Measurements from ENCODE around the gene PFKP.

PFKP gene

DNA sequence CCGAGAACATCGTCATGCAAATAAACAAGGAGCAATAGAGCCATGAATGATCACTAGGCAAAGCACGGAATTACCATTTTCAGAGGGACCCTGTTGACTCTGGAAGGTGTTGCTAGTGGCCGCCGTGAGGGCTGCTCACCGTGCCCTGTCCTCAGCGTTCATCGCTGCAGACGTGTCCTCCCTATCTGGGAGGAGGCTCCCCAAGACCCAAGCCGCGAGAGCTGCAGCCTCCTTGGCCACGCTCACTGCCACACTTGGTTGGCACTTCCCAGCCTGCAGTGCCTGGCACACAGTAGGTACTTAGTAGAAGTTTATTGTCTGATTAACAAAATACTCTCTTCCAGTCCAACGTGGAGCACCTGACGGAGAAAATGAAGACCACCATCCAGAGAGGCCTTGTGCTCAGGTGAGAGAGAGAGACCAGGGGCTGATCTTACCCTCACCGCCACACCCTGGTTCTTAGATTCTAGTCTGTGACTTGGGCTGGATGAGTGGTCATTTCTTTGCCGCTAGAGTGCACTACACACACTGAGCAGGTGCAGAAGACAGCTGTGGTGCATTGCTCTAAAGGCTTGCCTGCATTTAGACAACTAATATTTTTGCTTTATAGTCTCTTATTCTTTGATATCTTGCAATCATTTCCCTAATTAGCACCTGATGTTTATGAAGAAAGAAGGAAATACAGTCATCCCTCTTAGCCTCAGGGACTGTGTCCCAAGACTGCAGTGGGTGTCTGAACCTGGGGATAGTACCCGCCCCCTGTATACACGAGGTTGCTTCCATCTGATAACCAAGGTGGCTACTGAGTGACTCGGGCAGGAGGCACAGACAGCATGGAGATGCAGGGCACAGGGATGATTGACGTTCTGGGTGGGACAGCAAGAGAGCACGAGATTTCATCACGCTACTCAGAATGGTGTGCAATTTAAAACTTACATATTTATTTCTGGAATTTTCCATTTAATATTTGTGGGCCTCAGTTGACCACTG, 65.0 kb downstream of the PFKP start:
- ATAC-seq = no peak
- H3K27me3 Mint-ChIP-seq = no peaks in the 10 kb centered on the region
- peaks cover 79% of the 10 kb centered on the region for H3K36me3 Mint-ChIP-seq (ENCODE audit: low read depth)
- no peak overlapping the region for H3K4me3 Mint-ChIP-seq
- H3K4me1 Mint-ChIP-seq = peaks cover 2% of the 10 kb centered on the region
- peak overlapping the region; percentile 60 for H3K27ac Mint-ChIP-seq
- no peaks in the 10 kb centered on the region for H3K9me3 Mint-ChIP-seq
- no peak for DNase-seq

DNA sequence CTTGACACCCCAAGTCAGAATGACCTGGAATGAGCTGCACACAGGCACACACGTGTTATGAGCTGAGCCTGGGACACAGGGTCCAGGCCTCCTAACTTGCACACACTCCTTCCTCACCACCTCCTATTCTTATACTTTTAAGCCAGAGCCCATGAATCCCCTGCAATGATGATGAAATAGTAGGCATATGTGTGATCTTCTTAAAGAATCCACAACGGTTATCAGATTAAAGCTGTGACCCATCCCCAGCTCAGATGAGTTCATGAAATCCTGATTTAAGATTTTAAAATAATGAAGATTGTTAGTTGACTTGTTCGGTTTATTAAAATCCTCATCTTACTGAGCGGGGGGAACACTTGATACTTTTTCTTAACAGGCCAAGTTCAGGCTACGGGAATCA, 66.6 kb downstream of the PFKP start:
- peaks cover 78% of the 10 kb centered on the region for H3K36me3 Mint-ChIP-seq (ENCODE audit: low read depth)
- H3K27me3 Mint-ChIP-seq = no peaks in the 10 kb centered on the region
- H3K27ac Mint-ChIP-seq = peak overlapping the region; percentile 64
- no peaks in the 10 kb centered on the region for H3K9me3 Mint-ChIP-seq
- no peak for ATAC-seq
- peaks cover 2% of the 10 kb centered on the region for H3K4me1 Mint-ChIP-seq
- DNase-seq = no peak
- H3K4me3 Mint-ChIP-seq = no peak overlapping the region

DNA sequence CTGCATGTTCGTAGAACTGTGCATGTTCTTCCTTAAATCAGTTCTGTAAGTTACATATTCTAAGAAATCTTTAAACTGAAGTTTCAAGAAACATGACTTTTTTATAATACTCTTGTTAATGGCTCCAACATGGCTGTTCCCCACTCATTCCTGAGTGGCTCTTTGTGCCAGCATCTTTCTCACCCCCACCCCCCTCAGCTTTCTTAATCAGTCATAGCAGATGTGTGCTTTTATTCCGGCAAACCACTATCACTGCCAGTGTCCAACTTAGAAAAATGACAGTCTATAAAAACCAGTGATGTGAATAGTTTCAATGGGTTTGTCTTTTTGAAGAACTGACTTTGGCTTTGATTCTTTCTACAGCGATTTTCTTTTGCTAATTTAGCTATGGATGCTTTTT, 67.7 kb downstream of the PFKP start:
- no peak overlapping the region for H3K4me3 Mint-ChIP-seq
- H3K36me3 Mint-ChIP-seq (ENCODE audit: low read depth) = peaks cover 77% of the 10 kb centered on the region
- ATAC-seq = no peak
- peak overlapping the region; percentile 42 for H3K27ac Mint-ChIP-seq
- DNase-seq = no peak
- no peaks in the 10 kb centered on the region for H3K27me3 Mint-ChIP-seq
- no peaks in the 10 kb centered on the region for H3K9me3 Mint-ChIP-seq
- no peaks in the 10 kb centered on the region for H3K4me1 Mint-ChIP-seq

DNA sequence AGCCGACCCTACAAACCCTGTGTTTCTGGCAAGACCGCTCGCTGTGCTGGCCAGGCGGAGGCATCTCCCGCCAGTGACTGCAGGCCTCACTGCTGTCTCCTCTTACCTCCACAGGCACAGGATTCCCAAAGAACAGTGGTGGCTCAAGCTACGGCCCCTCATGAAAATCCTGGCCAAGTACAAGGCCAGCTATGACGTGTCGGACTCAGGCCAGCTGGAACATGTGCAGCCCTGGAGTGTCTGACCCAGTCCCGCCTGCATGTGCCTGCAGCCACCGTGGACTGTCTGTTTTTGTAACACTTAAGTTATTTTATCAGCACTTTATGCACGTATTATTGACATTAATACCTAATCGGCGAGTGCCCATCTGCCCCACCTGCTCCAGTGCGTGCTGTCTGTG, 69.0 kb downstream of the PFKP start:
- Mint-ChIP-seq H3K4me3 (no peak overlapping the region), H3K9me3 (no peaks in the 10 kb centered on the region), H3K4me1 (no peaks in the 10 kb centered on the region)

DNA sequence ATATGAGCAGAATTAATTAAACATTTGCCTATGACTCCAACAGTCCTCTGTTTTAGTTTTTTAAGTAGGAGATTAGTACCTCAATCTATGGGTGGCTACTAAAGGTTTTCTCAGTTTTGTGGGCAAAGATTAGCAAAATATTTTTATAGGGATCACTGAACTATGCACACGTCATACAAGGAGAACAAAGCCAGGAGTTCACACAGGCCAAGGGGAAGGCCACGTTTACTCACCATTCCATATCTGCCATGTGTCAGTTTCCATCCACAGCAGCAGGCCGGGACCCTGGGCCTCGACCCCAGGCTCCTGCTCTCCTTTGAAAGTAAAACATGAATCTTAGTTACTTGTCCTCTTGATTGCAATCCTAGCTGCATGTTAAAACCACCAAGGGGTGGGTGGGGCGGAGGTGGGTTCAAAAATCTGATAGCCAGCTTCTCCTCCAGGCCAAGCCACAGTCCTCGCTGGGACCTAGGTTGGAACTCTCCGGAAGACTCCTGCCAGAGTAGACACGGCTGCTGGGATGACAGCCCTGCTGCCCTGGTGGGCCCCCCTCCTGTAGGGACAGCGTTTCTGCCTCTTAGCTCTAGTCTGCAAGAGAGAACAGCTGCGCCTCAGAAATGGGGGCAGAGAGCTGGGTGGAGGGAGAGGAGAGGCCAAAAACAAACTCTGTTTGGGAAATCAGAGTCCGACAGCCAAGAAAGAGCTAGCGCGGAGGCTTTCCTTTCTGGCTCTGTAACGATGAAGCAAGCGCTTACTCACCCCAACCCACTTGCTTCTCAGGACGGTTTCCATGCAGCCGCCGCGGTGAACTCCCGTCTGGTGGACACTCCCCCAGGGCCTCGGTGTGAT, 69.6 kb downstream of the PFKP start:
- H3K27ac Mint-ChIP-seq = no peak overlapping the region
- DNase-seq (no peak), ATAC-seq (no peak)
- no peaks in the 10 kb centered on the region for H3K9me3 Mint-ChIP-seq
- H3K4me3 Mint-ChIP-seq = no peak overlapping the region
- H3K27me3 Mint-ChIP-seq = no peaks in the 10 kb centered on the region
- H3K36me3 Mint-ChIP-seq (ENCODE audit: low read depth) = peaks cover 75% of the 10 kb centered on the region
- no peaks in the 10 kb centered on the region for H3K4me1 Mint-ChIP-seq

More for the DNA sequence above, 69.0 kb downstream of the PFKP start:
- Mint-ChIP-seq H3K36me3 (ENCODE audit: low read depth) (peaks cover 80% of the 10 kb centered on the region), H3K27ac (no peak overlapping the region), H3K27me3 (no peaks in the 10 kb centered on the region)
- no peak for DNase-seq
- ATAC-seq = no peak

DNA sequence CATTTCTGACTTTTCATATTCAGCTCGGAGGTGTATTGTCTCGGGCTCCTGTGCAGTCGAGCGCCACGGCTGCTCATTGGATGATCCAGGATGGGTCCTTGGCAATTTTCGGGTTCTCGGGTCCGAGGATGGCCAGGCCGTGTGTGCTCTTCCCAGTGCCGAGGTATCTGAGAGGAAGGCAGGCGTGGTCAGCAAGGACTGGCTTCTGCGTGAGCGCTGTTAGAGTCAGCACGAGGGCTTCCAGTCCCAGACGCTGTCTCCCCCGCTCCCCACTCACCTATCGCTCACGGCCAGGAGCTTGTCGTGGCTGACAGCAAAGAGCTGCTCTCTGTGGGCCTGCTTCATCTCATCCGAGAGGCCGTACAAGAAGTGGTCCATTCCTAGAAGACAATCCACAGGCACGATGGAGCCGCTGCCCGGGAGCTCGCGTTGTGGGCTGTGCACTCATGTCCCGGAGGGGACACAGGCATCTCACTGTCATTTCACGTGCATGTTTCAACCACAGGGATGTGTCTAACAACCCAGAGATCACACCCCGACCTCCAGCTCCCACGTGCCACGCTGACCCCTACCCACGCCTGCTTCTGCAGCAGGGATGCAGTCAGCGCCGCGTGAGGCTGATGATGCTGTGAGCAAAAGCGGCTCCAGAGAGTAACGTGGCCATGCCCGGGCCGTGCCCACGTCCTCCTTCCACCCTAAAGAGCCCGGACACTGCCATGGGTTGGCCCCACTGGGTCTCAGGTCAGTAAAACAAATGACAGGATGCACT, 70.8 kb downstream of the PFKP start:
- Mint-ChIP-seq H3K36me3 (ENCODE audit: low read depth) (peaks cover 72% of the 10 kb centered on the region), H3K4me1 (no peaks in the 10 kb centered on the region), H3K9me3 (no peaks in the 10 kb centered on the region), H3K27ac (no peak overlapping the region), H3K4me3 (peak overlapping the region; percentile 14), H3K27me3 (no peaks in the 10 kb centered on the region)
- no peak for ATAC-seq
- DNase-seq = no peak

DNA sequence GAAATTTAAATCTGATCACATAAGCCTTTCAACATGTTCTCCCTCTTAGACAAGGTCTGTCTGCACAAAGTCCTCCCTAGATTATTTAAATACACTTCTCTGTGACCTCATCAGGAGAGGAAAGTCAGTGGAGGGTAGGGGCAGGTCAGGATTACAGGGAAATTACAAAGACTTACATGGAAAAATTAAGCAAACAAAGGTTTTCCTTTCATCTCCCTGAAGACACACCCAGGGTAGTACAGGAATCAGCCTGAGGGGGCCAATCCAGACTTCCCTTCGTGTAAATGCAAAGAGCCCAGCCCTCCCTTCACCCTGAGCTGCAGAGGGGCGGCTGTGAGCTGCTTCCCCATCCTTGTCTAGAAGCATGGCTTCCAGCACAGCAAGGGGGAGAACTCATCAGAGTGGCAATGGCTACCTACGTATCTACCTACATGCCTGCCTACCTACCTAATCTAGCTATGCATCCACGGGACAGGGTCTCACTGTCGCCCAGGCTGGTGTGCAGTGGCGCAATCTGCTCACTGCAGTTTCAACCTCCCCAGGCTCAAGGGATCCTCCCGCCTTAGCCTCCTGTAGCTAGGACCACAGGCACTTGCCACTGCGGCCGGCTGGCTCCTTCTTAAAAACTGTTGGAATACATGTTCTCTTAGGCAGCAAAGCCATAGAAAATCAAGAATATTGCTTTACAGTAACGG, 72.0 kb downstream of the PFKP start:
- no peaks in the 10 kb centered on the region for H3K27me3 Mint-ChIP-seq
- peak; percentile 29 for ATAC-seq
- no peak for DNase-seq
- H3K27ac Mint-ChIP-seq = peak overlapping the region; percentile 37
- no peak overlapping the region for H3K4me3 Mint-ChIP-seq
- H3K36me3 Mint-ChIP-seq (ENCODE audit: low read depth) = peaks cover 74% of the 10 kb centered on the region
- no peaks in the 10 kb centered on the region for H3K4me1 Mint-ChIP-seq
- no peaks in the 10 kb centered on the region for H3K9me3 Mint-ChIP-seq

DNA sequence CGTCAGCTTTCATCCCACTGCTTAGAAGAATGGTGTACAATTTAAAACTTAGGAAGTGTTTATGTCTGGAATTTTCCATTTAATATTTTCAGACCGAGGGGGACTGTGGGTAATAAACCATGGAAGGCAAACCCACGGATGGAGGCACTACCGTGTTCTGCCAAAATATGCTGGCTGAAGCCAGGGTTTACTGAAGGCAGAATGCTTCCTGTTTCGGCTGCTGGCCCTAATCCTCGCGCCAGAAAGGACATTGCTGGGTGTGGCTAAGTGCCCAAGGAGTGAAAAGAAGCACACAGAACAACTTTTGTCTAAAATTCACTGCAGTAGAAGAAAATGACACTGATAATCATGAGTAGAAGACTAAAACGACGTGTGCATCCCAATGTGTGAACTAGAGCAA, 72.9 kb downstream of the PFKP start:
- H3K9me3 Mint-ChIP-seq = no peaks in the 10 kb centered on the region
- DNase-seq (no peak), ATAC-seq (no peak)
- no peaks in the 10 kb centered on the region for H3K4me1 Mint-ChIP-seq
- H3K4me3 Mint-ChIP-seq = no peak overlapping the region
- peaks cover 67% of the 10 kb centered on the region for H3K36me3 Mint-ChIP-seq (ENCODE audit: low read depth)
- no peaks in the 10 kb centered on the region for H3K27me3 Mint-ChIP-seq
- H3K27ac Mint-ChIP-seq = peak overlapping the region; percentile 42

DNA sequence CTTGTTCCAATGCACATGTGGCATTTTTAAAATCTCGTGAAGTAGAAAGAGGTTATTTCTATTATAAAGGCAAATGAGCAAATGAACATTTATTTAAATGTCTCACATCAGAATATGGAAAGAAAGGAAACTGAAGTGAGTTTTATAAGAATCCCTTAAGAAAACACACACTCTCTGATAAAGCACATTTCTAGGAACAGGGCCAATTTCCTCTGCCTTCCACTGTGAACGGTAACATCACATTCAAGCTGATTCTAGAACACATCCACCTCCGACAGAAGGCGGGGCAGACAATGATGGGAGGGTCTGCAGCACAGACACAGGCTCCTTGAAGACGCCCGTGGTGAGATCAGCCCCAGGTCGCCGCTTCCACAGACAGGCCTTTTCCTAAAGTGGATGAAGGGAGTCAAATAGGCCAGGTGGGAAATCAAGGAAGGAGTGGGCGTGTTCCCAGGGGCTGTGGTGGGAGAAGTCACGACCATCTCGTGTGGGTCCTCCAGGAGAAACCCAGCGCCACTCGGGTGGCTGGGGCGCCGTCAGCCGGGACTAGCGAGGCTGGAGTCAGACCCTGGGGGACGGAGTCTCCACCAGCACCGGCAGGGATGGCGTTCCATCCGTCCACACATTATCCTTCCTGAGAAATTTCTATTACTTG, 74.1 kb downstream of the PFKP start:
- no peaks in the 10 kb centered on the region for H3K4me1 Mint-ChIP-seq
- H3K27me3 Mint-ChIP-seq = no peaks in the 10 kb centered on the region
- H3K4me3 Mint-ChIP-seq = no peak overlapping the region
- DNase-seq (no peak), ATAC-seq (no peak)
- no peaks in the 10 kb centered on the region for H3K9me3 Mint-ChIP-seq
- peaks cover 63% of the 10 kb centered on the region for H3K36me3 Mint-ChIP-seq (ENCODE audit: low read depth)
- H3K27ac Mint-ChIP-seq = peak overlapping the region; percentile 11

DNA sequence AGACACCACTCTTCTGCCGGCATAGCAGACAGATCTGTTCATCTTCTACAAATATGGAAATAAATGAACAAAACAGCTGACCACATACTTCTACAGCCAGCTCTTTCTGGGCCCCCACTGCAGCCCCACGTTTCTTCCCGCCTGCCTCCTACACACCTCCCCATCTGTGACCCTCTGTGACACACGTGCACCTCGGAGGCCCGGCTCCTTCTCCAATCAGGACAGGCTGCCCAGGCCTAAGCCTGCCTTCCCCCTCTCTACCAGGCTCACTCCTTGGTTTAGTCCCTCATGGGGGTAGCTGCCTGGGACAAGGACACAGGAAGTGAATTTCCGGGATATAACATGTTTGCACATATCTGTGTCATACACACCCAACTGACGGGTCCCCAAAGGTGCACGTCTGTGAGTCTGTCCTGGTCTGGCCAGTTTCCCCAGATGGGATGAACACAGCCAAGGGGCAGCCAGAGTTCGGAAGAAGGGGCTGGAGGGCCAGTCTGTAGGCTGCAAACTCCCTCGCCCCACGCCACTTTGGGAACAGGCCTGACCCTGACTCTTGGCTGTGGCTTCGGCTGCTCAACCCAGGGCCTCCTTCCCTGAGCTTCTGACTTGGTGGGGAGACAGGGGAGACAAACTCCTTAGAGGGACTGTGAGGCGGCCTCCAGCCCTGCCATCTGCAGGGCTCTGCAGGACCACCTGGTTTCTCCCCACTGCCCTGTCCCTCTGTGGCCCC, 75.0 kb downstream of the PFKP start:
- Mint-ChIP-seq H3K27me3 (no peaks in the 10 kb centered on the region), H3K36me3 (ENCODE audit: low read depth) (peaks cover 58% of the 10 kb centered on the region), H3K9me3 (no peaks in the 10 kb centered on the region), H3K4me3 (no peak overlapping the region), H3K4me1 (no peaks in the 10 kb centered on the region), H3K27ac (no peak overlapping the region)
- DNase-seq (no peak), ATAC-seq (peak; percentile 21)

DNA sequence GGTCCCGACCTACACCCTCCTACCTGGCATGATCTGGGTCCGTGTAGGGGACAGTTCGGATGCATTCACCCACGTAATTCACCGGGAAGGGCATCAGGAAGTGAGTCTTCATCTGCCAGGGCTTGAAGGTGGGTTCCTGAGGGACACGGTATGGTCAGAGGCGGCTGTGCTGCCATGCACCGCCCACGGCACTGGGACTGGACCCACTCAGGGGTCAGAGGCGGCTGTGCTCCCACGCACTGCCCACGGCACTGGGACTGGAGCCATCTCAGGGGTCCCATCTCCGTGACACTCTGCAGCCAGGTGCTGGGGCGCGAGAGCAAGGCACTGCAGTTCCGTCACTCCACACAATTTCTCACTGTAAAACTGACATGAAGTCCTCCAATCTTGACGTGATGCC, 76.0 kb downstream of the PFKP start:
- H3K27ac Mint-ChIP-seq = no peak overlapping the region
- no peak for DNase-seq
- peaks cover 54% of the 10 kb centered on the region for H3K36me3 Mint-ChIP-seq (ENCODE audit: low read depth)
- no peak for ATAC-seq
- no peaks in the 10 kb centered on the region for H3K4me1 Mint-ChIP-seq
- no peaks in the 10 kb centered on the region for H3K9me3 Mint-ChIP-seq
- no peaks in the 10 kb centered on the region for H3K27me3 Mint-ChIP-seq
- no peak overlapping the region for H3K4me3 Mint-ChIP-seq

DNA sequence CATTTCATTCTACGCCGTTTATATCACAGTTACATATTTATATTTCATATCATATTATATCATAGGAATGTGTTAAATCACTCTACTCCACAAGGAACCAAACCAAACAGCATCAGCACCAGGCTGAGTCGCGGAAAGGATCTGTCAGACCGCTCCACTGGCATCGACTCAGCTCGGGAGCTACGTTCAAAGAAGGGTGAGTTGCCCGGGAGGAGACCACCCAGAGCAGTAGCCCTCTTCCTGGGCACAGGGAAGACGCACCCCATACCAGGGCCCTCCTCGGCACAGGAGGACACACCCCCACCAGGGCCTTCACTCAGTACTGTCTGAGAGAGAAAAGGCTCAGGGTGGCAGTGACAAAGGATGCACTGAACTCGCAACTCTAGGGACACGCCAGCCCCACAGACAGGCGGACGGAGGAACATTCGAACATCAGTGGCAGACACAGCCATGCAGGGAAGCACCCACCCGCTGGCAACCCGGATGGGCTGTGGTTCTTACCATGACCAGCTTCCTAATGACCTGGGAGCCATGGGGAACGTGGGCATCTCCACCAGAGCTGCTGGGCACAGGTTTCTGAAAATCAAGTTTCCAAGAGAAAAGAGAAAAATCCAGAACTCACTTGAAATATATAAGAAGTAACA, 76.6 kb downstream of the PFKP start:
- no peaks in the 10 kb centered on the region for H3K27me3 Mint-ChIP-seq
- peaks cover 50% of the 10 kb centered on the region for H3K36me3 Mint-ChIP-seq (ENCODE audit: low read depth)
- H3K4me1 Mint-ChIP-seq = no peaks in the 10 kb centered on the region
- ATAC-seq (no peak), DNase-seq (no peak)
- H3K27ac Mint-ChIP-seq = no peak overlapping the region
- no peaks in the 10 kb centered on the region for H3K9me3 Mint-ChIP-seq
- no peak overlapping the region for H3K4me3 Mint-ChIP-seq

DNA sequence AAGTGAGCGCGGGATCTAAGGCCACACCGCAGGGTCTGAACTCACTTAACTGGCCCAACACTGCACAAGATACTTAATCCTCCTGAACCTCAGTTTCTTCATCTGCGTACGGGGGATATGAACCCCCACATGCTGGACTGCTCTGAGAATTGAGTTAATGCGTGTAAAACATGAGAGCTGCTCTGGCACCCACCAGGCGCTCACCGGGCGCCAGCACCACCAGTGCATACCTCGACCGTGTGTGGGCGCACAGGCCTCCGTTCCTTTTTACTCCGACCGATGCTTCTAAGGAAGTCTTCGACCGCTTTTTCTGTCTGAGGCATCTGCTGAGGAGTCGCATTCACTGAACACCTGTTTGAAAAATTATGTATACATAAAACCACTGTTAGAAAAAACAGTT, 78.0 kb downstream of the PFKP start:
- ATAC-seq = no peak
- Mint-ChIP-seq H3K27ac (no peak overlapping the region), H3K36me3 (ENCODE audit: low read depth) (peaks cover 50% of the 10 kb centered on the region), H3K9me3 (no peaks in the 10 kb centered on the region), H3K4me1 (no peaks in the 10 kb centered on the region), H3K27me3 (no peaks in the 10 kb centered on the region), H3K4me3 (no peak overlapping the region)
- DNase-seq = no peak

Data from activated naive CD8-positive, alpha-beta T cell treated with anti-CD3 and anti-CD28 coated beads, Interleukin-2, amount 50 U/mL, for 24 hours (primary cell).